Posterior vena cava (tissue), 2 donors: Measurements from ENCODE around the gene COTL1. TPM values are rescaled to one million over a fixed set of nuclear protein-coding genes. Genes with fewer than 3 reads are reported as not detected.

Experiments
- DNase-seq: peaks from one replicate; pipeline ENCODE4 v3.0.0-alpha.2; 2020; ENCODE audit warnings: low spot score
- intact Hi-C, 2 donors: fragments of 100-400 bp; cut with DNase I; formaldehyde crosslinking; loops; one replicate each; pipeline versions ENCODE4 v1.14.1 to v1.14.2; 2022 to 2023
- long read RNA-seq, 2 donors: library from polyadenylated mRNA; unstranded; transcript quantifications; one replicate each; pipeline ENCODE4 v2.0.0, GENCODE V29; 2020 to 2021
- total RNA-seq, 2 donors: library from RNA; stranded (reverse); fragmentation: NEBNext Ultra II Directional; extraction: Animal tissue kit (Norgen Biotek cat#: 25700); gene quantifications; one replicate each; pipeline ENCODE4 v1.2.1, GENCODE V29; 2021
- donor health status: DM: yes; HTN: yes; CAD: no.
- donor health status: DM: yes; HTN: yes; CAD: no.

Gene COTL1, protein sequence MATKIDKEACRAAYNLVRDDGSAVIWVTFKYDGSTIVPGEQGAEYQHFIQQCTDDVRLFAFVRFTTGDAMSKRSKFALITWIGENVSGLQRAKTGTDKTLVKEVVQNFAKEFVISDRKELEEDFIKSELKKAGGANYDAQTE
- total RNA-seq, result 10 to 100 TPM; 55.0 to 66.0 TPM
- long read RNA-seq, donor 1, transcript COTL1-201 (4 exons, 1,843 nt), result major isoform, 32 of 53 reads
- long read RNA-seq, donor 1, partial matches to known transcripts, result 18 of 53 reads
- long read RNA-seq, donor 1, other reads (novel, unspliced or antisense), result 1 of 53 reads
- long read RNA-seq, donor 2, transcript COTL1-201 (4 exons, 1,843 nt), result major isoform, 11 of 38 reads
- long read RNA-seq, donor 2, partial matches to known transcripts, result 2 of 38 reads
- long read RNA-seq, donor 2, other reads (novel, unspliced or antisense), result 24 of 38 reads

DNA sequence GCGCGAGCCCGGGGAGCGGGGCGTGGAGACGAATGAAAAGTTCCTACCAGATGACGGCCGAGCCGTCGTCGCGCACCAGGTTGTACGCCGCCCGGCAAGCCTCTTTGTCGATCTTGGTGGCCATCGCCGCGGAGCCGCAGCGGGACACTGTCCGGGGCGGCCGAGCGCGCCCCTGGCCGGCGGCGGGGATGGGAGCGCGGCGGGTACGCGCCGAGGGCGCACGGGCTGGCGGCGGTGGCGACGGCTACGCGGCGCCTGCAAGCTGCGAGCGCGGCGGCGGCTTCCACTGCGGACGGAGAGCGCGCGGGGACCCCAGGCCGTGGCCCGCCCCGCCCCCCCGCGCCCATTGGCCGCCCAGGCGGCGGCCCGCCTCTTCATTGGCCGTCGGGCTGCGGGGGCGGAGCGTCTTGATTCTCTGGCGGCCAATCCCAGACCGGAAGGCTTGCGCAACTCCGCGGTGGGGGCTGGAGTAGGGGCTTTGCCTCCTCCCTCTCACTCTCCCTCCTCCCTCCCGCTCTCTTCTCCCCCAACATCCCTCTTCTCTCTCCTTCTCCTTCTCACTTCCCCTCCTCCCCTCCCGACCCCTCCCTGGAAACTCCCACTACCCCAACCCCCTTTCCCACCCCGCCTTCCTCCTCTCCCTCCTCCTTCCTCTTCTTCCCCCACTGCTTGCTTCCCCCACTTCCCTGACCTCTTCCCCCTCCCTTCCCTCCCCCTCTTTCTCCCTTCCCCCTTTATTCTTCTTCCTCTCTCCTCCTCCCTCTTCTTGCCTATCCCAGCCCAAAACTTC lies at the start of gene COTL1:
TSS of gene COTL1 (minus strand) at position 288 of the 790 bp plus-strand sequence. CDS start at position 124, 164 bp downstream.
- peak; percentile 99 for DNase-seq
- intact Hi-C loops, result loop anchor here in 1 of 2 donors (5.0 kb wide), 1 partner anchor 91 kb away; no protein-coding TSS in a partner anchor

DNA sequence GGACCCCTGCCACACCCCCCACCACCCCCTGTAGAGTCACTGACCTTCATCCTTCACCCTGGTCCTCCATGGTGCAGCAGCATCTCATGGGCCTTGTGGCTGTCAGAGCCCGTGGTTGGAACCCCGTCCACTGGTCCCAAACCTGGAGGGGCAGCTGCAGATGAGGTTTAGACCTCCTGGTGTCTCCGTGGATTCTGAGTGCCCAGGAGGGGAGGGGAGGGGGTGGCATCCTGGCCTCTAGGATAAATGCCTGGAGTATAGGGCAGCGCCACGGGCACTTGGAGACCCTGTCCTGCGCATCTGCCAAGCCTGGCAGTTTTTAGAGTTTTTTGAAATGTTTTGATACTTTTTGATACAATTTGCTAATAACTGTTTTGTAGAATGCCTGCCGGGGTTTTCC lies 48.0 kb upstream of the COTL1 start:
- intact Hi-C loops, result loop anchor here in 1 of 2 donors (10.0 kb wide), 1 partner anchor 49 kb away; no protein-coding TSS in a partner anchor
- peak; percentile 55 for DNase-seq

DNA sequence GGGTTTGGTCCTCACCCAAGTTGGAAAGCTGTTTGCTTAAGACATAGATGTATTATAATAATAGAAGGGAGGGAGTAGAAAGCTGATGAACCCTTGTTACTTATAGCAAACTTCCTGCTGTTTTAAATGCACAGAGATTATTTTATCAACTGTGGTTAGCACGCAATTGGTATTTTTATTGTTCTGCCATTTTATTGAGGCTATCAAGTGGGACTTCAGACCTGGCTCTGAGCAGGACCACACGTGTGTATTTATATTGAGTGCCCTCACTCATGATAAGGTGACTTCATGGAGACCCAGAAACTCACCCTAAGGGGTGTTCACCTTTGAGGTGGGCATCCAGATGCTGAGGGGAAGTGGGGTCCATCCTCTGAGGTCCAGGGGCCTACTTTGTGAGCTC lies 47.5 kb upstream of the COTL1 start:
- no peak for DNase-seq
- intact Hi-C loops, result loop anchor here in 1 of 2 donors (10.0 kb wide), 1 partner anchor 49 kb away; no protein-coding TSS in a partner anchor

DNA sequence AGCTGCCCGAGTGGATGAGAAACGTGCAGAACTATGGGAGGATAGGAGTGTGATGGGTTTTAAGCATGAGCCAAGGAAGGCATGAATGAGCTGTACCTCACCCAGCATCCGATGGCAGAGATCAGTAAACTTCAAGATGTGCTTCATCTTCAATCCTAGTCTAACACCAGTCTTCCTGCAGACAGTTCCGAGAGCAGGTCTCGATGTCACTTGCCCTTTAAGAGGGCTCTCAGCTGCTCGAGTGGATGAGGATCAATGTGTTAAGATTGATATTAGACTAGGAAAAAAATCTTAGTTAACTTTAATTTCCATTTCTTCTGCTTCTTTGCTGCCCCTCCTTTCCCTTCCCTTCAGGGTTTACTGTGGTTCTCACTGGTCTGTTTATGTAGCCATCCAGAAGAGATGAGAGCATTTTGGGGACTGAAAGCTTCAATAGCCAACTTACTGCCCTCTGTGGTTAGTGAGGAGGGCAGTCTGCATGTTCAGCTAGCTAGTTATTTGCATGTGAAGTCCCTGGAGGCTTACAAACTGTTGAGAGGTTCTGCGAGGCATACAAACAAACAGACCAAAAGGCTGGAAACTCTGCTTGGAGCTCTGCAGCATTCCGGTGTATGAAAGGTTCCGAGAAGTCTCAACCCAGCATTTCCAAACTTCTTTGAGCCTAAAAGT lies 45.7 kb upstream of the COTL1 start:
- intact Hi-C loops, result loop anchor here in 1 of 2 donors (10.0 kb wide), 1 partner anchor 51 kb away; no protein-coding TSS in a partner anchor
- peak; percentile 9 for DNase-seq

DNA sequence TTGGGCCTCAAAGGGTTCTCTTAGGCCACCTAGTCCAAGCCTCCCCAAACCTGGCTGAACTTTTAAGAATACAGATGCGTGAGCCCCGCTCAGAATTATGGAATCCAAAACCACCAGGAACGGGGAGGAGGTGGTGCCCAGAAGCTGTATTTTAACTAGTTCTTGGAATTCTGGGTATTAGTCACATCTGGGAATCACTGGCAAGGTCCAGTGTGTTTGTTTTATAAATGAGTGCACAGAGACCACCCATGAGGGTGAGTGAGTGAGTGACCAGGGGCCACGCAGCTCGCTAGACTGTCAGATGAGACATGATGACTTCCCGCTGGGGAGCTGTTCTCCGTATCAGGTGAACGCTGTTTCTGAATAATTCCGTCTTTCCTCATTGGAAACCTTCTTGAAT lies 44.6 kb upstream of the COTL1 start:
- intact Hi-C loops, result loop anchor here in 1 of 2 donors (10.0 kb wide), 1 partner anchor 52 kb away; no protein-coding TSS in a partner anchor

DNA sequence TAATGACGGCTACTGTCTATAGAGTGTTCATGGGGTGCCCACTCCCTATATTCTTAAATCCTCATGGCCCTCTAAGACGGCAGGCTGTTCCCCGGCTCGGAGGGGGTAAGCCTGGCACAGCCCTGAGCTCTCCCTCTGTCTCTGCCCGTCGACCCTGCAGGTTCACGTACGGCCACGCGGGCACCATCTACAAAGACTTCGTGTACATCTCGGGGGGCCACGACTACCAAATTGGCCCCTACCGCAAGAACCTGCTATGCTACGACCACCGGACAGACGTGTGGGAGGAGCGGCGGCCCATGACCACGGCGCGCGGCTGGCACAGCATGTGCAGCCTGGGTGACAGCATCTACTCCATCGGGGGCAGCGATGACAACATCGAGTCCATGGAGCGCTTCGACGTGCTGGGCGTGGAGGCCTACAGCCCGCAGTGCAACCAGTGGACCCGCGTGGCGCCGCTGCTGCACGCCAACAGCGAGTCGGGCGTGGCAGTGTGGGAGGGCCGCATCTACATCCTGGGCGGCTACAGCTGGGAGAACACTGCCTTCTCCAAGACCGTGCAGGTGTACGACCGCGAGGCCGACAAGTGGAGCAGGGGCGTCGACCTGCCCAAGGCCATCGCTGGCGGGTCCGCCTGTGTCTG lies 43.7 kb upstream of the COTL1 start:
- intact Hi-C loops, result loop anchor here in 1 of 2 donors (10.0 kb wide), 1 partner anchor 53 kb away; no protein-coding TSS in a partner anchor
- DNase-seq, result peak; percentile 71

More for the DNA sequence above, 44.6 kb upstream of the COTL1 start:
- peak; percentile 34 for DNase-seq

DNA sequence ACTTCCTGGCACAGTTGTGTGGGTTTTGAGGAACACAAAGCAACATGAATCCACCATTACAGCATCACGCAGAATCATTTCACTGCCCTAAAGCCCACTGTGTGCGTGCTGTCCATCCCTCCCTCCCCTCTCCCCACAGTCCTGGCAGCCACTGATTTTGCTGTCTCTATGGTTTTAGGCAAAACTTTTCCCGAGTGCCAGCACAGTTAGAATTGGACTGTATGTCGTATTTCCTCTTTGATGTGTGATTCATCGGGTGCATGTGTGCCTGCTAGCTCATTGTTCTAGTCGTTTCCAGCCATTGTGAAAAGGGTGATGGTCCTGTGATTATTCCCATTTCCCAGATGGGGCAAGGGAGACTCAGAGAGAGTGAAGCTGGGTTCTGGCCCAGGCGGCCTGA lies 43.1 kb upstream of the COTL1 start:
- peak; percentile 55 for DNase-seq
- intact Hi-C loops, result loop anchor here in 1 of 2 donors (10.0 kb wide), 1 partner anchor 54 kb away; no protein-coding TSS in a partner anchor

DNA sequence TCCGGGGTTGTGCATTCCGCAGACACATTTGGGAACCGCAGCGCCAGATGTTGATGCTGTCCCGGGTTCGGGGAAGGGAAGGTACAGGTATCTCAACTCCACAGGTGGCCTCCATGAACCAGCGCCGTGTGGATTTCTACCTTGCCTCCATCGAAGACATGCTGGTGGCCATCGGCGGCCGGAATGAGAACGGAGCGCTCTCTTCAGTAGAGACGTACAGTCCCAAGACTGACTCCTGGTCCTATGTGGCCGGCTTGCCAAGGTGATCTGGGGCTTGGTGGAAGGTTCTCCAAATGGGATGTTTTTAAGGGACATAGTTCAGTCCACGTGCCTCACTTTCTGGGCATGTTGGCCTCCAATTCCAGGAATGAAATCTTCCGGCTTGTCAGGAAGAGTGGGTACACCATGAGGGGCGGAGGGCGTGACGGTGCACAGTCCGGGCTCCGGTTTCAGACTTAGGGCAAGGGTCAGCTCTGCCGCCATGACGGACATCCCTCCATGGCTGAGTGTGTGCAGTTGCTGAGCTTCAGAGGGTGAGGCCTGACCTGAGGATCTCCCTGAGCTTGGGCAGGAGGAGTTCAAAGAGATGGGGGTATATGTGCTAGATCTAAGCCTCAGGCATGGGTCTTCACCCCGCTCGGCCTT lies 41.9 kb upstream of the COTL1 start:
- no peak for DNase-seq
- intact Hi-C loops, result loop anchor here in 1 of 2 donors (10.0 kb wide), 1 partner anchor 55 kb away; no protein-coding TSS in a partner anchor

DNA sequence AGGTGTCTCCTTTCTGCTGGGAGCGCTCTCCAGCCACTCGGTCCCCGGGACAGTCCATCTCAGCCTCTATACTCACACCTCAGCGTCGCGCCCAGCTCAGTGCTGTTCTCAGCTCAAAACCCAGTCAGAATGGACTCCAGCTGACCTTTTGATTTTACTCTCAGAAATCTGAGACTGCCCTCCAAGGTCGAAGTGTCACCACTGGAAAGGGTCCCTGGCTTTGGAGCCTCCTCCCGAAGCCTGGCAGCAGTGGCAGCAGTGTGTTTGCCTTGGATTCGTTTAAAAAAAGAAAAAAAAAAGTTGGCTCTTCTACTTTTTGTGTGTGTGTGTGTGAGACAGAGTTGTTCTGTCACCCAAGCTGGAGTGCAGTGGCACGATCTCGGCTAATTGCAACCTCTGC lies 40.8 kb upstream of the COTL1 start:
- intact Hi-C loops, result no loop called here
- no peak for DNase-seq

DNA sequence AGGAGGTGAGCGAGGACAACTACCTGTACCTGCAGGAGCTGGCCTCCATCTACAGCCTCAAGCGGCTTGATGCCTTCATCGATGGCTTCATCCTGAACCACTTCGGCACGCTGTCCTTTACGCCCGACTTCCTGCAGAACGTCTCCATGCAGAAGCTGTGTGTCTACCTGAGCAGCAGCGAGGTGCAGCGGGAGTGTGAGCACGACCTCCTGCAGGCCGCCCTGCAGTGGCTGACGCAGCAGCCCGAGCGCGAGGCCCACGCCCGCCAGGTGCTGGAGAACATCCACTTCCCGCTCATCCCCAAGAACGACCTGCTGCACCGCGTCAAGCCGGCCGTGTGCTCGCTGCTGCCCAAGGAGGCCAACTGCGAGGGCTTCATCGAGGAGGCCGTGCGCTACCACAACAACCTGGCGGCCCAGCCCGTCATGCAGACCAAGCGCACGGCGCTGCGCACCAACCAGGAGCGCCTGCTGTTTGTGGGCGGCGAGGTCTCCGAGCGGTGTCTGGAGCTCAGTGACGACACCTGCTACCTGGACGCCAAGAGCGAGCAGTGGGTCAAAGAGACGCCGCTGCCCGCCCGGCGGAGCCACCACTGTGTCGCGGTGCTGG lies 39.5 kb upstream of the COTL1 start:
- intact Hi-C loops, result no loop called here
- DNase-seq, result no peak

DNA sequence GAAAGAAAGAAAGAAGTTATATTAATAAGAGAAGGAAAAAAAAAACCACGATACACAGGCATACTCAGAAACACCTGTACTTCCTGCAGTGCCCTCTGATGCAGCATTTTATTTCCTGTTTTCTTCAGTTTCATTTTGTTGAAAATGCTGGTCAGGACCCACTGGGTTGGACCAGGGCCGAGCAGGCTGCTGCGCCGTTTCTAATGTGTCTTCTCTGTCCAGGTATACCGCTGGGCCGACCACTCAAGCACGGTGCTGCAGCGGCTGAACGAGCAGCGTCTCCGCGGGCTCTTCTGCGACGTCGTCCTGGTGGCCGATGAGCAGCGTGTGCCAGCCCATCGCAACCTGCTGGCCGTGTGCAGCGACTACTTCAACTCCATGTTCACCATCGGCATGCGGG lies 38.8 kb upstream of the COTL1 start:
- intact Hi-C loops, result no loop called here
- DNase-seq, result no peak

DNA sequence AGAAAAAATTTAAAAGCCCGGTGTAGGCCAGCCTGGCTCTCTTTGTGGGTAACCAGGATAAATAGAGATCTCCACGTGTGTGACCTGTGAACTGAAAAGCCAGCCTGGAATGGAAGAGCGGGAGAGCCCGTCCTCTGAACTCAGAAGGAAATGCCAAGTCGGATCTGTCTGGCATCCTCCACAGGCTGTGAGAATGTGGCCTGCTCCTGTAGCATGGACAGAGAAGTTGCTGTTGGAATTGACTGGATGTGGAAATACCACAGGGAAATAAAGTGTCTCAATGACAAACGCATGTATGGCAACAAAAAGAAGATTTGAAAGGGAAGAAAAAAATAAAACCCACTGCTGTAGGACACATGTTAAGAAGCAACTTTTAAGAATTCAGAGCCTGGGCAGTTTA lies 37.1 kb upstream of the COTL1 start:
- DNase-seq, result no peak
- intact Hi-C loops, result no loop called here

DNA sequence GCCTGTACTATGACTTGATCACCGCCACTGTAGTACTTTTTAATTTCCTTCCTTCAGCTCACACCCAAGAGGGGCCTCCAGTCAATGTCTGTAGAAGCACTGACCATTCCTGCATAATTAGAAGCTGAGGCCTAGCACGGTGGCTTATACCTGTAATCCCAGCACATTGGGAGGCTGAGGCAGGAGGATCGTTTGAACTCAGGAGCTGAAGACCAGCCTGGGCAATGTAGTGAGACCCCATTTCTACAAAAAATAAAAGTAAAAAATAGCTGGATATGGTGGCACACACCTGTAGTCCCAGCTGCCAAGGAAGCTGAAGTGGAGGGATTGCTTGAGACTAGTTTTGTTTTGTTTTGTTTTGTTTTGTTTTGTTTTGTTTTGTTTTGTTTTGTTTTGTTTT lies 36.4 kb upstream of the COTL1 start:
- intact Hi-C loops, result no loop called here
- no peak for DNase-seq

DNA sequence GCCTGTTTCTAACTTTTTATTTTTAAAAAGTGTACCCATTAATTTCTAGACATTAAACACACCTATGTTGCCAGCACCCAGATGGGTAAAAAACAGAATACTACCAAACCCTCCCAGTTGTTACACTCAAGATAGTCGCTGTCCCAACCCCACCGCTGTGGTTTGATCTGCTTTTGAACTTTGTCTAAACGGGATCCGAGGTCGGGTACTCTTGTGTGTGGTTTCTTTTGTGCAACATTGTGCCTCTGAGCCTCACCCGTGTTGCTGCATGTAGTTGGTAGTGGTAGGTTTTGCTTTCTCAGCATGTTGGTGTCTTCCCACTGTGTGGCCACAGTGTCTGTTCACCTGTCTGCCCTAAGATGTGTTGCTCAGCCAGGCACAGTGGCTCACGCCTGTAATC lies 34.7 kb upstream of the COTL1 start:
- intact Hi-C loops, result no loop called here
- no peak for DNase-seq

DNA sequence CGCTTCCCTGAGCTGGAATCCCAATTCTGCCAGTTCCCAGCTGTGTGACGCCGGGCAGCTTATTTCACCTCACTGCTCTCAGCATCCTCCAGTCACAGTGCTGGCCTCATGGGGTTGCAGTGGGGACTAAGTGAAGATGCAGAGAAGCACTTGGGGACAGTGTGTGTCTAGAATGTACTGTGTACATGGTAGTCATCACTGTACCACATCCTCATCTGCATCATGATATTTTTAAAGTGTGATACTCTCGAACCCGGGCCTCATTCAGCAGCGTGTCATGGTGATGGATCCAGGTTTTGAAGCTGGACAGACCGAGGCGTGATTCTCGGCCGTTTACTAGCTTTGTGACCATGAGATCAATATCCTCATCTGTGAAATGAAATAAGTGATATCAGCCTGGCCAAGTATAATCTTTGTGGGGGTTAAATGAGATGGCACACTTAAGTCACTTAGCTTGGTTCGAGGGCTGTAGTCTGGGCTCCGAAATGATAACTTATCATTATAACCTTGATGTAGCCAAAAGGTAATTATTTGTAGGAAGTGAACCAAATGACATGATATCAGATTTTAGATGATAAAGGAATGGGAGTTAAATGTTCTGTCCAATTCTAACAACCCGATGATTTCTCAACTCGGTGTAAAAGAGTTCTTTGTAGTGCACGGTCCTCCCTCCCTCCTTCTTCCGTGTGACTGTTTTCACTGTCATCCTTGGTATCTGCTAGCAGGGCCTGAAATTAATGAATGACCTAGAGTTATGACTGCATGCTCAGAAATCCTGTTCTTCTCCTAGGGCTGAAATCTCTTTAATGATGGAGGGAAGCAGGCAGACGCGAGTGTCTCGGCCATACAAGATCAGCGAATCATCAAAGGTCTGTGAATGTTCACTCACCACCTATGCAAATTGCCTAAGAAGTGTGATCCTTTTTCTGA lies 32.4 kb upstream of the COTL1 start:
- intact Hi-C loops, result no loop called here
- no peak for DNase-seq

DNA sequence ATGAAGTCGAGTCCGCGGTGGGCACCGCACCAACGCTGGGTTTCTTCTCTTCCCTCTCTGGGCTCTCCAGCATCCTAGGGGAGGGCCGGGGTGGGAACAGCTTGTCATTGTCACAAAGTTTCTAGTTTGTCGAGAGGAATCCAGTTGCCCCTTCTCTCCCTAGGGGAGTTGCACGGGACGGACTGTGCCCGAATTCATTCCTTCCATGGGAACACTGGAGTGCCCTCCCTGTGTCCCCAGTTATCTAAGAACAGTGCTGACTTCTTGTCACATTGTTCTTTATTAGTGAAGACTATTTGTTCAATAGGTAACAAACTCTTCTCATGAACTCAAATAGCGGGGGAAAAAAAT lies 31.6 kb upstream of the COTL1 start:
- intact Hi-C loops, result no loop called here
- DNase-seq, result no peak
